NCI-H2196 (cell line): ENCODE data around the gene PYGM.
"Not testable (repeated sequence)": the region's sequence is repeated elsewhere in the genome, so short reads cannot be mapped to it uniquely, and the experiment has no call there.

ENCODE experiments used
- DNase-seq: peaks from one replicate; lab custom pipeline; 2025; ENCODE audit not compliant: unreplicated experiment; lab: John Stamatoyannopoulos, UW

Gene PYGM

DNA sequence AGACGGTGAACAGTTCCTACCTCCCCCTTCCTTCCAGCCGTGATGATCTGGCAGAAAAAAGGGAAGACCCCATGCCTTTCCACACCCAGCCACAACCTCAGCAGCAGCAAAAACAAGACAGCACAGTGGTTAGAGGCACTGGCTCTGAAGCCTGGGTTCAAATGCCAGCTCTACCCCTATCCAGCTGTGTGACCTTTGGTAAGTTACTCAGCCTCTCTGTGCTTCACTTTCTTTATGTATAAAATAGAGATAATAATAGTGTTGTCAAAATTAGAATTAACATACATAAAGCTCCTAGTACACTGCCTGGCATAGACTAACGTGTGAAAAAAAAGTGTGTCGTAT, 41.0 kb downstream of the PYGM start:
- no peak for DNase-seq

DNA sequence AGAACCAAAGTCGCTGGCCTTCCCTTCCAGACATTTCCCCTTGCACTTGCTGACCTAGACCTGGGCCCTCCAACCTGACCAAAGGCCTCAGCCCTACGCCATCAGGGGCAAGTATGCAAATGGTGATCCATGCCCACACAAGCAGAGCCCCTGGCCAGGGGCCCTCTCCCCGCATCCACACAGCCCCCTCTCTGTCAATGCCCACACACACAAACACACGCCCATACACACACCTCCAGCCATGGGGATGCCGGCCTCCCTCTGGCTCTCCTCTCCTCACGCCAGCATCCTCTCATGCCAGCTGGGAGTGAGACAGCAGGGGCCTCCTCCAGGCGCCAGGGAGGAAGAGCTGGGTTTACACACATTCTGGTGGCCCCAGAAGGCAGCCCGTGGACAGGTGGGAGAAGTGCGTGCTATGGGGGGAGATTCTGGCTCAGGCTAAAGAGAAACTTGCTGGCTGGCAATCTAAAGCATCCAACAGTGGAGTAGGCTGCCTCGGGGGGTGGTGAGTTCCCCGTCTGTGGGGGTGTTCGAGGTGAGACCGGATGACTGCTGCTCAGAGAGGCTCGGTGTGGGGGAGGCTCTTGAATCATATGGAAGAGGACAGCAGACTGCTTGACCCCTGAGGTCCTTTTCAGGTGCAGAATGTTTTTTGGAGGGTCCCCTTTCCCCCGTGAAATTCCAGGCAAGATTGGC, 41.5 kb downstream of the PYGM start:
- no peak for DNase-seq

DNA sequence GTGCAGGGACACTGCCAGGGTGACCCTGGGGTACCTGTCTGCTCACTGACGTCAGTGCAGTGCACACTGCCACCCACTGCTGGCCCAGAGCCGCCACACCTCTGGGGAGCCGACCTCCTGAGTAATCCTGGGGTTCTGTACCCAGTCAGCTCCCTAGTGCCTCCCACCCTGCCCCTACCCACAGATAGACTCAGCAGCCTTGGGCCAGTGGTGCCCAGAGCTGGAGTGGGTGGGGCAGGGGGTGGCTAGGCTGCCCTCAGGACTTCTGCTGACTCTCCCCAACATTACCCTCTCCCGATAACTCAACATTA, 42.6 kb downstream of the PYGM start:
- DNase-seq = no peak

DNA sequence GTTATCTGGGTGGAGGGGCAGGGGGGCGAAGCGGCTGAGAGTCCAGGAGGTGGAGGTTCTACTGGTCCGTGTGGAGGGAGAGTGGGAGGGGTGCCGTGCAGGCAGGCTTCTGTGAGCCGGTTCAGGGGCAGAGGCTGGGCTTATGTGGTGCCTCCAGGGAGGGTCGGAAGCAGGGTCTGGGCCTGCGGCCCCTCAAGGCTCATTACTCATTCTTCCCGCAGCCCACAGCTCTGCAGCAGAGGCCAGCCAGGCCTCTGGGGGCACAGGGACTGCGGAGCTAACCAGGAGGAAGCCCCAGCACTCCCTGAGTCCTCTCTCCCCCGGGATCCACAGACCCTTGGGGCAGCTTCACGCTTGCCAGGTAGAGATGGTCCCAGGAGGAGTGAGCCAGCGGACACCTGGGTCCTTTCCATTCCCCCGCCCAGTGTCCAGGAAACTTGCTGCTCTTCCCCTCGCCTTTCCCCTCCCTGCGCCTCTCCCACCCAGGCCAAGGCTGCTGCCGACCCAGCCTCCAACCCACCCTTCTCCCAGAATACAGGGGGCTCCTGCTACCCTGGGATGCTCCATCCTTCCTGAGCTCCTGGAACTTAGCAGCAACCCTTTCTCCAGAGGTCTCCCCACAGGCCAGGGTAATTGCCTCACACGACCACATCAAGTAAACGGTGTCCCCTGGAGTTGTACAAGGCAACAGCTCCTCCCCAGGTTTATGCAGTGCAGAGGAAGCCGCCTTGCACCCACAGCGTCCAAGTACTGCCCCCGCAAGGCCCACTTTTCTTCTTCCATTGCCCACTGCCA, 43.1 kb downstream of the PYGM start:
- no peak for DNase-seq

DNA sequence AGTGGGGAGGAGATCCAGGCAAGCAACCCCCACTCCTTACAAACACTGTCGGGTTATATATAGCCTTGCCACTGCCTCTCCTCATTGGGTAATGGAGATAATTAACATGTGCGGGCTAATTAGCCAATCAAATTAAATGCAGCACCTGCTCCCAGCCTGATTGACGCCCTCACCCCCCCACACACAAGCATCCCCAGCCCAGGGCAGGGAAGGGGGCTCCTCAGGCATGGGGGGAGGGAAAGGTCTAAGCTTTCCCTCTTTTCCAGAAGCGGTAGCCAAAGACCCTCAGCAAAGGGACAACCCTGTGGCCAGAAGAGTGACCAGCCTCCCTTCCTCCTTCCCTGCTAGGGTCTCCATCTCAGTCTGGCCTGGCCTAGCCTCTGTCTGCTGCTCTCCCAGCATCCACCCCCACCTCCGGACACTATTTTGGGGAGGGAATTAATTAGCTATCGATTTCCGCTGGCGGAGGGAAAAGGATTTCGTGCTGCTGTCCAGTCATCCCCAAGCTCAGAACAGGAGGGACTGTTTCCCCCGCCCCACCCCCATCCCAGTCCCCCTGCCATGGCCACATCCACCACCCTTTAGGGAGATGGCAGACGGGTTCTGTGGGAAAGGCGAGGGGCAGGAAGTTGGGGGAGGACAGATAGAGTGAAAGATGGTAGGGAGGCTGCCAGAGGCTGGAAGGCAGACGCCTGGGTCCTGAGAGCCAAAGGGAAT, 43.9 kb downstream of the PYGM start:
- DNase-seq = no peak

DNA sequence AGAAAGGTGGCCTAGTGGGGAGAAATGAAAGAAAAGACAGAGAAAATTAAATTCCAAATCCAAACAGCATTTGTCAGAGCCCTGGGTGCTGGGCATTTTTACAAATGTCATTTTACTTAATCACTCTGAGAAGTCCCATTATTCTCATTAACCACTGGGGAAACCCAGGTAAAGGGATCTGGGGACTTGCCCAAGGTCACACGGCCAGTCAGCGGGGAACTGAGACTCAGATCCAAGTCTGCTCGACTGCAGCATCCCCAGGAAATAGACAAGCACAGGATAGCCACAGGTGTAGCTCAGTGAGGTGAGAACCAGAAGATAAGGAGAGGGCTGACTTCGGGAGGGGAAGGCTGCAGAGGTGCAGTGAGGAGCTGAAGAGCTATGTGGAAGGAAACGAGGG, 44.7 kb downstream of the PYGM start:
- DNase-seq = no peak

DNA sequence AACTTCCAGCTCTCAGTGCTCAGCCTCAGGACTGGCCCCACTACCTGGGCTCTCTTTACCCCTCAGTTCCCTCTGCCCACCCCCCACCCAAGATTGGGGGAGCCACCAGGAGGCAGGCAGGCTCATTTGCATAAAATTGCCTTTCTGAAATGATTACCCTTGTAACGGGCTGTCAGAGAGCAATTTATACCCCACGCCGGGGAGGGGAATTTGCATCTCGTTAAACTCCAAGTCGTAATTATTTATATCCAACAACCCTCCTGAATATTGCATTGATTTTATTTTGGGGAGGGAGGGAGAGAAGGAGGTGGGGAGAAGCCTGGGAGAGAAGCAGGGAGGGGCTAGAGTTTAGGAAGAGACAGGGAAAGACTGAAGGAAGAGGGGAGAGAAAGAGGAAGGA, 45.1 kb downstream of the PYGM start:
- DNase-seq = no peak

DNA sequence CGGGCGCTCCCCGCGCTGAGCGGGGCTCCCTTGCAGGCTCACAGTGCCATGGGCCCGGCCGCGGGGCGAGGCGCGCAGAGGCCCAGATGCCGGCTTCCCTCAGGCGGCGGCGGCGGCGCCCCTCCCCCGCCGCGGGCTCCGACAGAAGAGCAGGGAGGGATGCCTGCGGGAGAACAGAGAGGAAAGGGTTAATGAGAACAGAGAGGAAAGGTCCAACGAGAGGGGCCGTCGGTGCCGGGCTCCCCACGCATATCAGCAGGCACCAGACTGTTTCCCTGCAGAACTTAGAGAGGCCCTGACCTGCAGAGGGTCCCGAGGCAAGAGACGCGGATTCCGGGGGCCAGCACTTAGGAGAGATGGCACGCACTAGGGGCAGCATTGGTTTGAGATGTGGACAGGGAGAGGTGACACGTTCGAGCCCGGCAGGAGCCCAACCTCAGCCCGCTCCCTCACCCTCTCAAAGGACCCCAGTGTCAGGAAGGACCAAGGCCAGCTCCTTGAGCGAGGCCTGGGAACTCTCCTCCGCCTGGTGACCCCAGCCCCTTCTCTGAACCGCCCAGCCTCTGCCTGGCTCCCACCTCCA, 45.9 kb downstream of the PYGM start:
- no peak for DNase-seq

DNA sequence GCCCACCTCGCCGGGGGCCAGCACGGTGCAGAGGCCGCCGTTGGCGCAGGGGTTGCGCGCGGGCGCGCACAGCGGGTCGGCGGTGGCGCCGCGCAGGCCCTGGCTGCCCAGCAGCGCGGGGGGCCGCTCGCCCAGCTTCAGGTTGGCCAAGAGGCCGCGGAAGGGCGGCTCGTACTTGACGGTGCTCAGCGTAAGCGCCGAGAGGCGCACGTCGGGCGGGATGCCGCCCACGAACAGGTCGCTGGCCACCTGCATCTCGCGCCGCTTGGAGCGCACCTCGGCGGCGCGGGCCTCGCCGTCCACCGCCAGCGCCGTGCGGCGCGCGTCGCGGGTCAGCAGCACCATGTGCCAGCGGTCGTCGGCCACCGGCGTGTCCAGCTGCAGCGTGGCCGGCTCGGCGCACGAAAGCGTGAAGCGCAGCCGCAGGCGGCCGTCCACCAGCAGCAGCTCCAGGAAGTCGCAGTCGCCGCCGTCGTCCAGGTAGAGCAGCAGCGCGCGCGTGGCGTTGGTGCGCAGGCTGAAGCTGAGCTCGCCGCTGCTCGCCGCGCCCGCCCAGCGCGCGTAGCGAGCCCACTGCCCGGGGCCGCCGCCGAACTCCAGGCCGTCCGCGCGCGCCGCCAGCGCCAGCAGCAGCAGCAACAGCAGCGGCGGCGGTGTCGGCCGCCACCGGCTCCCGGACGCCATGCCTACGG, 46.6 kb downstream of the PYGM start:
- peak; percentile 55 for DNase-seq

DNA sequence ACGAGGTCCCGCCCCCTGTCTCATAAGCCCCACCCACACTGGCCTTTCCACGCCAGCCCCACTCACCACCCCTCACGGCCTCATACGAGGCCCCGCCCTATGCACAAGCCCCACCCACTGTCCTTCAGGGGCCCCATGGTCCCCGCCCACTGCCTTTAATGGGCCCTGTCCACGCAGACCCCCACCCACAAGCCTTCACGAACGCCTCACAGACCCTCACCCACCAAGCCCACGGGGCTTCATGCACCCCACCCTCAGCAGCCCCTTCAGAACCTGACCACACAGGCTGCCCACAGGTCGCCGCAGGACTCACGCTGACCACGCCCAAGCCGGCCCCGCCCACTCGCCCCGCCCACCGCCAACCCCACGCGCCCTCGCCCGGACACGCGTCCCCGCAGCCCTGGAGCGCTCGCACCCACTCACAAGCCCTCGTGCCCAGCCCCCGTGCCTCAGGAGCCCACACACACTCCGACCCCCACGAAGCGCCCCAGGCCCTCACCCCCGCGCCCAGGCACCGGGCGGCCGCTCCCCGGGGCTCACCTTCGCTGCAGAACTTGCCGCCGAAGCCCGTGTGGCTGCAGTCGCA, 47.3 kb downstream of the PYGM start:
- no peak for DNase-seq

DNA sequence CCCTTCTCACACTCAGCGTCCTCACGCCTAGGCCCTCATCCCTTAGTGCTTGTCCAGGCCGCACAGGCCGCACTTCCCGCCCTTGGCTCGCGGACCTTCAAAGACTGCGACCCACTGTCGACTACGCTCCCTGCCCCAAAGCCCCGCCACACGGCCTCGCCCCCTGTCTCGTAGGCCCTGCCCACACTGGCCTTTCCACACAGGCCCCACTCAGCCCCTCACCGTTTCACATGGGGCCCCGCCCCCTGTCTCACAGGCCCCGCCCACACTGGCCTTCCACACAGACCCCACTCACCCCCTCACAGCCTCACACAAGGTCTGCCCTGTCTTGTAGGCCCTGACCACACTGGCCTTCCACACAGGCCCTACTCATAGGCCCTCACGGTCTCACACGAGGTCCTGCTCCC, 47.8 kb downstream of the PYGM start:
- no peak for DNase-seq

DNA sequence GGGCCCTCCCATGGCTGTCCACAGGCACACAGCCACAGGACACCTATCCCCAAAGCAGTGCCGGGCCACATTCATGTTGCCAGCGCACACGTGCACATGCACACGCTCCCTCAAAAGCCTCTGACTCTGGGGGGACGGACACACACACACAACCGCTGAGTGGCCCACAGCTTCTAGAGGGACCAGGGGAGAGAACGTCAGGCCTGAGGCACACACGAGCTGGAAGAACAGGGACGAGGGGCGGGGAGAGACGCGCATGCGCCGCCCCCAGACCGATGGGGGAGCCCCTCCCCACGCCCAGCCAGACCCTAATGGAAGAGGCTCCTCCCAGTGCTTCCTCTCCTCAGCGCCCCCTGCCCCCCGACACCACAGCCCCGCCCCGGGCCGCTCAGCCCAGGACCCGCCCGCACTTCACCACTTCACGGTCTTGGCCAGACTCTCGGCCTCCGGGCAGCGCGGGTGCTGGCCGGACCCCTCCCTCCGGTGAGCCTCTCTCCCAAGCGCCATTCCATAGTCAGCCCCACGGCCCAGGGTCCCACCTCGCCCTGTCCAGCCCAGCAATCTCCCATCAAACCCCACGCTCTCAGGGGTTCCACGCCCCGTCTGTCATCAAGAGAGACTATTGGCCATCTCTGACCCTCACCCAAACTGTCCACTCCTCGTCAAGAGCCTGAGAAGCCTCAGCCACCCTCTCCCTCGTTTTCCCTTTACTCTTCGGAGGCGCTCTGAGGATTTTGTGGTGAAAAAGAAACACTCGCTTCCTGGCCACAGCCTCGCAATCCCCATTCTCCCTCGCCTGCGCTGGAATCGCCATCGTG, 48.4 kb downstream of the PYGM start:
- DNase-seq = no peak

DNA sequence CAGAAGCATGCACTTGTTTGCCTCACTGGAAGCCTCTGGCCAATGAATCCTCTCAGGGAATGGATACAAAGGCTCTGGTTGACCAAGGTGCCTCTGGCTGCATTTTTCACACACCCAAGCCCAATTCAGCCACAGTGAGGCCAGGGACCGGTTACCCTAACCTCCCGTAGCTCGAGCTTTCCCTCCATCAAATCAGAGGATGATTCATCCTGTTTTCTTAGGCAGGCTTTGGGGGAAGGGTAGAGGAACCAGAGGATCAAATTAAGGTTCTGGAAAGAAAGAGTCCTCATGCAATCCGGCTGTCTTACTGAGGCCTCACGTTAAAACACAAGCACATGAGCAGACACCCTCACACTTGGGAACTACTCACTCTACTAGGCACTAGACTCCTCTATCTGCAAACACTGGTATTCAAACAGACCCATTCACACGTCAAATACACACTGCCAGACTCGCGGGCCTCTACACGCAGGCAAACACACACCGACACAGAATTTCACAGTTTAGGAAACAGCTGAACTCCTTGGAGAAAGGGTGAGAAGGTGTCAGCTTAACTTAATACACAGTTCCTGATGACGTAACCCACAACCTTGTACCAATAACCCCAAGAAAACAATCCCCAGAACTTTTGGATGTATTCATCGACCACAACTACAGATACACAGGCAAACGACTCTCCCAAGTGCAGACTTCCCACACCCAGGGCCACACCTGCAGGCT, 49.2 kb downstream of the PYGM start:
- DNase-seq = no peak

DNA sequence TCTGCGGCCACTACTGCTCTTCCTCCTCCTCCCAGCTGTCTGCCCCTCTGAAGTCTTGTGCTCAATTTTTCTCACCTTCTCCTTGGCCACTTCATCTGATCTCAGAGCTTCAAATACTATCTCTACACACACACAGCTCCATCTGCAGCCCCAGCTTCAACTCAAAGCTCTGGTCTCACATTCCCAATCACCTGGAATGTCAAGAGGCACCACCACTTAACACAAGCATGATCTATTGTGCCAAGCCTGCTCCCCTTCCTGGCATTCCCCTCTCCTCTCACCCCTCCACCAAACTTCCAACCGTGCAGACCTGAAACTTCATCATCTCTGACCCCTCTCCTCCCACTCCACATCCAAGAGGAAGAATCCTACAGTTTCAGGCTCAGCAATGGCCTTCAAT, 54.3 kb downstream of the PYGM start:
- no peak for DNase-seq

DNA sequence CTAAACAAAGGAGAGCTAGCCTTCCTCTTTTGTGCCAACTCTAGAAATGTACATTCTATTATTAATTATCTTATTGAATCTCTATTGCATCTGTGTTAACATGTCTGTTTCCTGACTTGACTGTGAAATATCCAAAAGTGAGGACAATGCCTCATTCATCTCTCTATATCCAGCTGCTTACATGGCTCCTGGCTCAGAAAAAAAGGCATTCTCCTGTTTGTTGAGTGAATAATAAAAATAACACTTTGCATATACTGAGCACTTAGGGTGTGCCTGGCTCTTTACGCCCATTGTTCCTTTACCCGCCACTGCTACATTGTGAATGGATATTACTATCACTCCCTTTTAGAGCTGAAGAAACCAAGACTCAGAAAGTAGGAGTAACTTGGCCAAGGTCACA, 56.7 kb downstream of the PYGM start:
- DNase-seq = no peak

DNA sequence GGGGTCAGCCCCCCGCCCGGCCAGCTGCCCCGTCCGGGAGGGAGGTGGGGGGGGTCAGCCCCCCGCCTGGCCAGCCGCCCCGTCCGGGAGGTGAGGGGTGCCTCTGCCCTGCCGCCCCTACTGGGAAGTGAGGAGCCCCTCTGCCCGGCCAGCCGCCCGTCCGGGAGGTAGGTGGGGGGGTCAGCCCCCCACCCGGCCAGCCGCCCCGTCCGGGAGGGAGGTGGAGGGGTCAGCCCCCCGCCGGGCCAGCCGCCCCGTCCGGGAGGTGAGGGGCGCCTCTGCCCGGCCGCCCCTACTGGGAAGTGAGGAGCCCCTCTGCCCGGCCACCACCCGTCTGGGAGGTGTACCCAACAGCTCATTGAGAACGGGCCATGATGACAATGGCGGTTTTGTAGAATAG, 57.8 kb downstream of the PYGM start:
- not testable (repeated sequence) for DNase-seq

DNA sequence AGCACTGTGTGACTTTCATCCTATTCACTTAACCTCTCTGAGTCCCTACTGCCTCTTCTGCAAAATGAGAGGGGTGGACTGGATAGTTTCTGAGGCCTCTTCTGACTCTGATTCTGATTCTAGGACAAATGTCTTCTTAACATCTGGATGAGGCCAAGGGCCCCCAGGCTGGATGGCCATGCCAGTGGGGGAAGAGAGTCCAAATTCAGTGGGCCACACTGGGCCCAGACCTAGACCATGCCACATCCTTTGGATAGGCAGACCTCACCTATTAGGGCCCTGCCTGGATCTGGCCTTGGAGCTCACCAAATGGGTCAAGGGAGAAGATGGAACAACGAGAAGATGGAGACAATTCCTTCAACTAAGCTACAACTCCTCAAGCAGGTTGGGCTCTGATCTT, 61.3 kb downstream of the PYGM start:
- no peak for DNase-seq

DNA sequence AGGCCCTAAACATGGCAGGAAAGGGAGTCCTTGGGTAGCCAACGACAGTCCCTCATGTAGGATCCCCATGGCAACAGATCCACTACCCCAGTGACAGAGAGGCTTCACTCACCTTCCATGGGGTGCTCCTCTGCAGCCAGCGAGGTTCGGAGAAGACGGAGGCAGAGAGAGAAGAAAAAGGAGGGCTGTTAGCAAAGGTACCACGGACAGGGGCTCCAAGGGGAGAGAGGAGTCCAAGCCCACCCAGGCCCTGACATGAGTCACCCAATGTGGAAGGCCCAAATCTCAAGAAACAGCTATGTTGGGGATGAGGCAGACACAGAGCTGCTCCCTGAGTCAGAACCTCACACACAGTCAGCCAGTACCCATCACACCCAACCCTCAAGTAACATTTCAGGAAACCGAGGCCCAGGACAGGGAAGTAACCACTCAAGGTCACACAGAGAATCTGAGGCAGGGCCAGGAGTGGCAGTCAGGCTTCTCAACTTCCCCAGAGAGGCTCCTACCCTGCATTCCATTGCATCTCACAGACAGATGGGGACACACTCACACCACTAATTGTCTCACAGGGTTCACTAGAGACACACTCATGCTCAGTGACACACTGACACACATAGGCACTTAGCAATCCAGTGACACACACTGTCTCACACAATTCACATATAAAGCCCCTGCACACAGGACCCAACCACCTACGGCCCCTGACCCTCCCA, 62.0 kb downstream of the PYGM start:
- DNase-seq = no peak
